ENCODE measurements around the gene ITM2A.

DNA sequence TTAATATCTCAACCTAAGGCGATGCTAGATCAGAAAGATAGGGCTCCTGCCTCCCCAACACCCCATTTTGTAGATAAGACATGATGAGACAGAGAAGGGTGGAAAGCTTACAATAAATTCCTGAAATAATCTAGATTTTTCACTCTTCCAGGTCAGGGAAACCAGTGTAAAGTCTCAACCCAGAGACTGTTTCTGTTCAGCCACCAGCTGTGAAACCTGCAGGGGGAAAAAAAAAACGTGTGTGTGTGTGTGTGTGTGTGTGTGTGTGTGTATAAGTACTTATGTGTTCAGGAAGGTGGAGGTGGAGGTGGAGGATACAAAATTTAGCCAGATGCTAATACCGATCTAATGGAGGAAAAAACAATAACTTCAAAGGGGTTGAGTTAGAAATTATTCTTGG lies 773 bp upstream of the ITM2A start:
- TF ChIP-seq, protein P1, sequence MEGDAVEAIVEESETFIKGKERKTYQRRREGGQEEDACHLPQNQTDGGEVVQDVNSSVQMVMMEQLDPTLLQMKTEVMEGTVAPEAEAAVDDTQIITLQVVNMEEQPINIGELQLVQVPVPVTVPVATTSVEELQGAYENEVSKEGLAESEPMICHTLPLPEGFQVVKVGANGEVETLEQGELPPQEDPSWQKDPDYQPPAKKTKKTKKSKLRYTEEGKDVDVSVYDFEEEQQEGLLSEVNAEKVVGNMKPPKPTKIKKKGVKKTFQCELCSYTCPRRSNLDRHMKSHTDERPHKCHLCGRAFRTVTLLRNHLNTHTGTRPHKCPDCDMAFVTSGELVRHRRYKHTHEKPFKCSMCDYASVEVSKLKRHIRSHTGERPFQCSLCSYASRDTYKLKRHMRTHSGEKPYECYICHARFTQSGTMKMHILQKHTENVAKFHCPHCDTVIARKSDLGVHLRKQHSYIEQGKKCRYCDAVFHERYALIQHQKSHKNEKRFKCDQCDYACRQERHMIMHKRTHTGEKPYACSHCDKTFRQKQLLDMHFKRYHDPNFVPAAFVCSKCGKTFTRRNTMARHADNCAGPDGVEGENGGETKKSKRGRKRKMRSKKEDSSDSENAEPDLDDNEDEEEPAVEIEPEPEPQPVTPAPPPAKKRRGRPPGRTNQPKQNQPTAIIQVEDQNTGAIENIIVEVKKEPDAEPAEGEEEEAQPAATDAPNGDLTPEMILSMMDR (conservative IDR thresholded peaks at IDR 0.05; ENCODE audit: low read length) = no peak
- TF ChIP-seq EZH2phosphoT487 (IDR thresholded peaks at IDR 0.05; ENCODE audit: borderline replicate concordance, low read depth, low read length) = no peak

Data from OCI-LY7 (cell line).